Placental pericyte (primary cell): Measurements from ENCODE around the gene SNCA. TPM values are rescaled to one million over a fixed set of nuclear protein-coding genes. Genes with fewer than 3 reads are reported as not detected.

ENCODE experiments used
- total RNA-seq: library from RNA; depleted of rRNA; stranded (reverse); fragments of >200 nt; gene quantifications from 2 replicates; pipeline ENCODE4 v1.2.3, GENCODE V29; 2012

SNCA gene
- total RNA-seq, result 4.9 and 7.9 TPM in 2 replicates

DNA sequence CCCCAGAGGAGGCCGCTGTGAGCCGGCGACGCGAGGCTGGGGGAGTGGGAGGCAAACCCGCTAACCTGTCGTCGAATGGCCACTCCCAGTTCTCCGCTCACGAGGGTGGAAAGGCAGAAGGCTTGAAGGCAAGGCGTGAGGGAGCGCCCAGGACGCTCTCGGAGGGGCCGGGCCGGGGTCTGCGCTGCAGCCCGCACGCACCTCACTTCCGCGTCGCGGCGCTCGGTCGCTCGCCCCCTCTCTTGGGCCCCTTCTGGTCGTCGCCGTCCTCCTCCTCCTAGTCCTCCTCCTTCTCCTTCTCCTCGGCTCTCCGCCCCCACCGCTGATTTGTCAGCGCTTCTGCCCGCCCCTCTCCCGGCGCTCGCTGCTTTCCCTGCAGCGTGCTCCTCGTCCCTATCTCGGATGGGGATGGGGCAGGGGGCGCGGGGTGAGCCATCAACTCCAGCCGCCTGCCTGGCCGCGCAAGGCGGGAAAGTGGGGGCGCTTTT lies at the start of gene SNCA:
Gene SNCA (minus strand): TSS at position 265 of the 488 bp plus-strand sequence. CDS start 1,494 bp downstream, outside the sequence.

Other genes with a start within 250 kb of the SNCA start
- 0.57 TPM in 1 of 2 replicates, not detected in the other for gene MMRN1, start 57.7 kb upstream of the SNCA start, total RNA-seq